SU-DHL-6 (cell line): ENCODE measurements around the gene SHF.
"Not testable (repeated sequence)": the region's sequence is repeated elsewhere in the genome, so short reads cannot be mapped to it uniquely, and the experiment has no call there.

Experiments used
- H2AFZ ChIP-seq: fragments of 200-600 bp; sonication (generic); 2 replicates; pipeline ENCODE4 v1.6.1; 2014; ENCODE audit warnings: low read depth, mild to moderate bottlenecking, moderate library complexity, mixed read lengths, antibody characterized with exemption, low read length; ENCODE audit not compliant: severe bottlenecking
- H3F3A ChIP-seq: fragments of 200-600 bp; shearing (Covaris generic); 2 replicates; pipeline ENCODE4 v1.6.0; 2016; ENCODE audit warnings: antibody characterized with exemption, mild to moderate bottlenecking; ENCODE audit not compliant: insufficient read depth
- H3K27ac ChIP-seq: fragments of 200-600 bp; sonication (generic); 2 replicates; pipeline ENCODE4 v1.5.1; 2016; ENCODE audit warnings: low read depth, mild to moderate bottlenecking, low read length, moderate library complexity, mixed read lengths
- H3K27me3 ChIP-seq: fragments of 200-600 bp; sonication (generic), shearing (Covaris generic); 2 replicates; pipeline ENCODE4 v1.6.0; 2014; ENCODE audit warnings: mild to moderate bottlenecking, low read length
- H3K36me3 ChIP-seq: fragments of 200-600 bp; sonication (generic); 2 replicates; pipeline ENCODE4 v1.6.1; 2014; ENCODE audit warnings: mild to moderate bottlenecking, low read length, mixed read lengths
- H3K4me2 ChIP-seq: fragments of 300-600, 200-600 bp; shearing (Covaris generic), sonication (generic); 2 replicates; pipeline ENCODE4 v1.6.0; 2014; ENCODE audit warnings: low read length, low read depth, mild to moderate bottlenecking; ENCODE audit not compliant: poor library complexity, severe bottlenecking
- H3K4me3 ChIP-seq: fragments of 200-600 bp; sonication (generic); 2 replicates; pipeline ENCODE4 v1.5.1; 2014; ENCODE audit warnings: antibody characterized with exemption, low read length, mild to moderate bottlenecking, mixed read lengths; ENCODE audit not compliant: insufficient read depth, poor library complexity, severe bottlenecking
- H3K79me2 ChIP-seq: fragments of 200-600 bp; sonication (generic); 2 replicates; pipeline ENCODE4 v1.6.1; 2014; ENCODE audit warnings: mild to moderate bottlenecking, low read length, moderate library complexity; ENCODE audit not compliant: insufficient read depth
- H3K9ac ChIP-seq: fragments of 200-600 bp; sonication (generic); 2 replicates; pipeline ENCODE4 v1.7.0; 2014; ENCODE audit warnings: mild to moderate bottlenecking, low read length
- H3K9me2 ChIP-seq: fragments of 200-600 bp; sonication (generic); replicated peaks from 2 replicates; pipeline ENCODE4 v1.6.1; 2014; ENCODE audit warnings: low read length; ENCODE audit not compliant: insufficient read depth
- H3K9me3 ChIP-seq: fragments of 200-600 bp; sonication (generic); 2 replicates; pipeline ENCODE4 v1.6.1; 2014; ENCODE audit warnings: low read length, mixed read lengths; ENCODE audit not compliant: insufficient read depth
- H4K20me1 ChIP-seq: fragments of 200-600 bp; sonication (generic); 2 replicates; pipeline ENCODE4 v1.6.1; 2014; ENCODE audit warnings: low read depth, mild to moderate bottlenecking, antibody characterized with exemption, low read length, moderate library complexity, mixed read lengths
- EZH2phosphoT487 ChIP-seq: fragments of 200-600 bp; sonication (generic), shearing (Covaris generic); conservative IDR thresholded peaks from 2 replicates; pipeline ENCODE4 v1.6.1; 2018; ENCODE audit warnings: mild to moderate bottlenecking, antibody characterized with exemption, low read length, moderate library complexity, mixed read lengths
- TF ChIP-seq, protein P1 (sequence below): fragments of 200-600 bp; sonication (generic); IDR thresholded peaks from one replicate; pipeline ENCODE4 v1.5.1; 2017; ENCODE audit warnings: antibody characterized with exemption, mild to moderate bottlenecking, low read length, moderate library complexity; ENCODE audit not compliant: insufficient read depth, poor library complexity, severe bottlenecking

The SHF gene, protein sequence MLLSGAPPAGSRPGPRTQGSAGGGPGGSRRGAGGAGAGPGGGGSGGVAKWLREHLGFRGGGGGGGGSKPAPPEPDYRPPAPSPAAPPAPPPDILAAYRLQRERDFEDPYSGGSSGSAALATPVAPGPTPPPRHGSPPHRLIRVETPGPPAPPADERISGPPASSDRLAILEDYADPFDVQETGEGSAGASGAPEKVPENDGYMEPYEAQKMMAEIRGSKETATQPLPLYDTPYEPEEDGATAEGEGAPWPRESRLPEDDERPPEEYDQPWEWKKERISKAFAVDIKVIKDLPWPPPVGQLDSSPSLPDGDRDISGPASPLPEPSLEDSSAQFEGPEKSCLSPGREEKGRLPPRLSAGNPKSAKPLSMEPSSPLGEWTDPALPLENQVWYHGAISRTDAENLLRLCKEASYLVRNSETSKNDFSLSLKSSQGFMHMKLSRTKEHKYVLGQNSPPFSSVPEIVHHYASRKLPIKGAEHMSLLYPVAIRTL

DNA sequence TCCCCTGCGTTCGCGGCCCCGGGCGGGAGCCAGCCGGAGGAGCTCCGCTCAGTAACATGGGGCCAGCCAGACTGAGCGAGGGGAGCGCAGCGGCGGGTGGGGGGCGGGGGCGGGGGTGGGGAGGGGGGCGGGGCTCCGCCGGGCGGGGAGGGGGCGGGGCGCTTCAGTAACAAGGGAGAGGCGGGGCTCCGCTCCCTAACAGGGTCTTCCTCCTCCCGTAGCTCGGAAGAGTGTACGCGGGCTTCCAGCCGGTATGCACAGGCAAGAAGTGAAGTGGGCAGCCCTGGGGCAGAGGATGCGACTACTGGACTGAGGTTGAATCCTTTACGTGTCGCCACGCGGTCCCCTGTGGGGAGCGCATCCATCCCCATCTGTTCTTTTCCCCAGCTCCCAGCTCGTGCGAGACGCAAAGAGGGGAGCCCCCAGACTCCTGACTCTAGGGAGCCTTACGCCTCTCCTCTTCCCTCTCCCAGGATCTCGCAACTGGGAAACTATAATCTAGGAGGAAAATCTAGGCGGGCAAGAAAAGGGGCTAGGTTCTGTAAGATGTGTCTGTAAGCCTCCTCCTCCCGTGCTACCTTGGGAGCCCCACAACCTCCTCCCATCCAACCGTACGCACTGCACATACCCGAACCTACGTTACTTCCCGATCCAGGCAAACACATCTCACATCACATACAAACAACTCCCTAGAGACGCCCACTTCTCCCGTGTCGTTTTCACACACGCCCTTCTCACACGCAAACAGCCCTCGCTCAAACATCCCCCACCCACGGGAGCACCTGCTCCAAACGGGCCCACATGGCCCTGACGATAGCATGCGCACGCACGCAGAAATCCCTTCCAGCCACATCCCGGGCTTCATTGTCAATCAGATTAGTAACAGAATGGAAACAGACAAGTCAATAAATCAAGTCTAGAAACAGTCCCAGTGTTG lies at the start of gene SHF:
SHF (minus strand) TSS at position 73 of the 937 bp plus-strand sequence; CDS start at position 58, 15 bp downstream.
- Histone ChIP-seq H3K36me3 (no peaks in the 10 kb centered on the region), H3F3A (no peaks in the 10 kb centered on the region), H3K4me2 (peak within 1 kb of the TSS; percentile 79), H3K79me2 (no peaks in the 10 kb centered on the region), H2AFZ (peak within 1 kb of the TSS; percentile 90), H4K20me1 (no peaks in the 10 kb centered on the region), H3K27me3 (no peaks in the 10 kb centered on the region), H3K9ac (peak within 1 kb of the TSS; percentile 58), H3K9me3 (no peaks in the 10 kb centered on the region), H3K9me2 (no peaks in the 10 kb centered on the region), H3K4me3 (peak within 1 kb of the TSS; percentile 61), H3K27ac (no peak within 1 kb of the TSS)
- TF ChIP-seq, protein P1, sequence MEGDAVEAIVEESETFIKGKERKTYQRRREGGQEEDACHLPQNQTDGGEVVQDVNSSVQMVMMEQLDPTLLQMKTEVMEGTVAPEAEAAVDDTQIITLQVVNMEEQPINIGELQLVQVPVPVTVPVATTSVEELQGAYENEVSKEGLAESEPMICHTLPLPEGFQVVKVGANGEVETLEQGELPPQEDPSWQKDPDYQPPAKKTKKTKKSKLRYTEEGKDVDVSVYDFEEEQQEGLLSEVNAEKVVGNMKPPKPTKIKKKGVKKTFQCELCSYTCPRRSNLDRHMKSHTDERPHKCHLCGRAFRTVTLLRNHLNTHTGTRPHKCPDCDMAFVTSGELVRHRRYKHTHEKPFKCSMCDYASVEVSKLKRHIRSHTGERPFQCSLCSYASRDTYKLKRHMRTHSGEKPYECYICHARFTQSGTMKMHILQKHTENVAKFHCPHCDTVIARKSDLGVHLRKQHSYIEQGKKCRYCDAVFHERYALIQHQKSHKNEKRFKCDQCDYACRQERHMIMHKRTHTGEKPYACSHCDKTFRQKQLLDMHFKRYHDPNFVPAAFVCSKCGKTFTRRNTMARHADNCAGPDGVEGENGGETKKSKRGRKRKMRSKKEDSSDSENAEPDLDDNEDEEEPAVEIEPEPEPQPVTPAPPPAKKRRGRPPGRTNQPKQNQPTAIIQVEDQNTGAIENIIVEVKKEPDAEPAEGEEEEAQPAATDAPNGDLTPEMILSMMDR: no peak
- TF ChIP-seq EZH2phosphoT487: no peak

DNA sequence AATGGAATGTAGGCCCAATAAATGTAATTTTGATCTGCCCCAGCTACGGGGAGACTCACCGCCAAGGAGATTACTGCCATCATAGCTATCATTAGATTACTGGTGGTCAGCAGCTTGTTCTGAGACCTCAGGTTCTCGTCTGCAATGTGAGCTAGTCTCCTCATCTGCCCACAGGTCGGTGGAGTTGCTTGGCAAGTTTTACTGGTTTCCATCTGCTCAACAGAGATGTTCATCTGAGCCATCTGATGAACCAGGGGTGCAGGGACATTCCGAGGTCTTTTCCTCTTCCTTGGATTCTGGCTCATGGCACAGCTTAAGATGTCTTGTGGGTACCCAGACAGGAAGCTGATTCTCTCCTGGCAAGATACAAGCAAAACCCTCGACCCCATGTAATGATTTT lies 49.0 kb upstream of the SHF start:
- not testable (repeated sequence) for H3K9ac ChIP-seq, H3K27me3 ChIP-seq, H2AFZ ChIP-seq, H3K9me2 ChIP-seq, H3K4me2 ChIP-seq, H3K4me3 ChIP-seq, H4K20me1 ChIP-seq, H3K79me2 ChIP-seq, H3K36me3 ChIP-seq, H3F3A ChIP-seq, H3K27ac ChIP-seq
- peaks cover 18% of the 10 kb centered on the region; the same call in 1 of the 2 replicates for H3K9me3 ChIP-seq

DNA sequence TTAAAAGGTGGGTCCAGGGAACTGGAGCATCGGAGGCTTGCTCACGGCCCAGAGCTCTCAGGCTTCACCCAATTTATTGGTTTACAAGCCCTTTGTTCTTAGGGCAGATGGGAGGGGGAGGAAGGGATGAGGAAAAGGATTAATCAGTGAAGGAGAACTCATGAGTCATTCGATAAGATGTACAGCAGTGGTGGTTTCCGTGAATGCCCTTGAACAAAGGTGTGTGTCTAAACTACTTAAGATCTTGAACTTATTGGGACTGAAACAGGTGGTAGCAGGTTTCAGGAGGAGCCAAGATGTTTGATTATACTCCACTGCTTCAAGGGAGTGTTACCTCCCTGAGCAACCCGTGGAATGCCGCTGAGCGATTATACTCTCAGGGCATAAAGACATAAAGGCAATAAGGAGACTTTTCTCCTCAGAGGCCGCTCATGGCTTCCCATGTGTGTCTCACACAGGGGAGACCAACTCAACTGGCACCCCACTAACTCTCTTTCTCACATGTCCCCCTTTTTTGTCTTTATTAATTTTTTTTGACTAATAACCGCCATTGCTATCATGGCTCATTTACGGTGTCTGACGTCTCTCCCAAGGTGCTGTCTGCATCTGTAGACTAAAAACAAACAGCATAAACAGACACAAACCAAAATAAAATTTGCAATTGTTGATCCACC lies 46.9 kb upstream of the SHF start:
- no peak overlapping the region for H3K4me3 ChIP-seq
- H4K20me1 ChIP-seq: no peaks in the 10 kb centered on the region
- no peaks in the 10 kb centered on the region for H3K9me2 ChIP-seq

More for the DNA sequence above, 46.9 kb upstream of the SHF start:
- no peak for TF ChIP-seq EZH2phosphoT487
- TF ChIP-seq, protein P1: no peak
- Histone ChIP-seq H3K9me3 (peaks cover 8% of the 10 kb centered on the region; the same call in 1 of the 2 replicates), H3F3A (no peaks in the 10 kb centered on the region), H2AFZ (no peak overlapping the region), H3K9ac (no peak overlapping the region), H3K27me3 (no peaks in the 10 kb centered on the region), H3K4me2 (no peak overlapping the region), H3K36me3 (no peaks in the 10 kb centered on the region), H3K79me2 (no peaks in the 10 kb centered on the region), H3K27ac (no peak overlapping the region)
